Smooth muscle cell (in vitro differentiated cells): ENCODE data around the gene PTGDR2. TPM values are rescaled to one million over a fixed set of nuclear protein-coding genes. Genes with fewer than 3 reads are reported as not detected.

Experiments used
- polyA plus RNA-seq: library from polyadenylated mRNA; unstranded; fragments of >200 nt; fragmentation: Nextera tagmentation; extraction: Ambion mirVana; gene quantifications from 2 replicates; pipeline ENCODE4 v1.2.1, GENCODE V29; 2016
- total RNA-seq: library from RNA; depleted of rRNA; stranded (reverse); fragments of >200 nt; gene quantifications from 2 replicates; pipeline ENCODE4 v1.2.3, GENCODE V29; 2014

PTGDR2 gene
- total and polyA plus RNA-seq, 2 experiments from 2014 or later = 0.04 to 0.08 TPM

Other genes with a start within 250 kb of the PTGDR2 start
- gene MS4A8, start 156.3 kb downstream of the PTGDR2 start, total RNA-seq = not detected in 2 replicates
- not detected in 2 replicates for gene MS4A8, start 156.3 kb downstream of the PTGDR2 start, polyA plus RNA-seq
- not detected in 2 replicates for gene MS4A18, start 131.2 kb downstream of the PTGDR2 start, total RNA-seq
- not detected in 2 replicates for gene MS4A18, start 131.2 kb downstream of the PTGDR2 start, polyA plus RNA-seq
- gene MS4A15, start 99.1 kb downstream of the PTGDR2 start, total RNA-seq = not detected in 2 replicates
- not detected in 2 replicates for gene MS4A15, start 99.1 kb downstream of the PTGDR2 start, polyA plus RNA-seq
- not detected in 2 replicates for gene MS4A10, start 70.6 kb downstream of the PTGDR2 start, total RNA-seq
- not detected in 2 replicates for gene MS4A10, start 70.6 kb downstream of the PTGDR2 start, polyA plus RNA-seq
- 2.6 and 7.5 TPM in 2 replicates for gene CCDC86, start 13.8 kb downstream of the PTGDR2 start, total RNA-seq
- gene CCDC86, start 13.8 kb downstream of the PTGDR2 start, polyA plus RNA-seq = 24.2 and 30.3 TPM in 2 replicates
- gene ZP1, start 11.6 kb upstream of the PTGDR2 start, total RNA-seq = 0.94 TPM in 1 of 2 replicates, not detected in the other
- gene ZP1, start 11.6 kb upstream of the PTGDR2 start, polyA plus RNA-seq = 1.4 and 2.9 TPM in 2 replicates
- 33.0 and 36.3 TPM in 2 replicates for gene PRPF19, start 50.6 kb upstream of the PTGDR2 start, total RNA-seq
- gene PRPF19, start 50.6 kb upstream of the PTGDR2 start, polyA plus RNA-seq = 10.2 and 14.1 TPM in 2 replicates
- 19.8 and 48.5 TPM in 2 replicates for gene TMEM109, start 58.2 kb upstream of the PTGDR2 start, total RNA-seq
- 99.7 and 107 TPM in 2 replicates for gene TMEM109, start 58.2 kb upstream of the PTGDR2 start, polyA plus RNA-seq
- 40.7 and 46.6 TPM in 2 replicates for gene TMEM132A, start 68.5 kb upstream of the PTGDR2 start, total RNA-seq
- gene TMEM132A, start 68.5 kb upstream of the PTGDR2 start, polyA plus RNA-seq = 91.3 and 108 TPM in 2 replicates
- 0.27 and 0.99 TPM in 2 replicates for gene SLC15A3, start 96.2 kb upstream of the PTGDR2 start, total RNA-seq
- gene SLC15A3, start 96.2 kb upstream of the PTGDR2 start, polyA plus RNA-seq = 0.33 and 2.4 TPM in 2 replicates
- gene CD6, start 115.7 kb upstream of the PTGDR2 start, total RNA-seq = 0.27 TPM in 1 of 2 replicates, not detected in the other
- 0.21 TPM in 1 of 2 replicates, not detected in the other for gene CD6, start 115.7 kb upstream of the PTGDR2 start, polyA plus RNA-seq
- not detected in 2 replicates for gene CD5, start 246.5 kb upstream of the PTGDR2 start, total RNA-seq
- 0.10 and 0.72 TPM in 2 replicates for gene CD5, start 246.5 kb upstream of the PTGDR2 start, polyA plus RNA-seq